SK-N-SH treated with all-trans-retinoic acid at 6 μM for 48 hours (cell line): Measurements from ENCODE around the gene PPP1R26.

ENCODE experiments used
- ATAC-seq: fragments of 200-7000 bp; cut with Tn5 transposase; 3 replicates; pipeline ENCODE4 v1.9.1; 2020; ENCODE audit warnings: mild to moderate bottlenecking, moderate library complexity
- ARNTL ChIP-seq: fragments of 450-650 bp; formaldehyde crosslinking; IDR thresholded peaks from 2 replicates; pipeline ENCODE4 v1.5.0; 2020; ENCODE audit warnings: low read depth, mild to moderate bottlenecking, moderate library complexity, borderline replicate concordance
- BACH2 ChIP-seq: fragments of 250-450 bp; sonication (Bioruptor Pico); IDR thresholded peaks from 2 replicates; pipeline ENCODE4 v1.9.0; 2021; ENCODE audit warnings: mild to moderate bottlenecking, borderline replicate concordance
- CREB5 ChIP-seq: fragments of 250-450 bp; sonication (Bioruptor Pico); IDR thresholded peaks from 2 replicates; pipeline ENCODE4 v1.5.1; 2020; ENCODE audit warnings: low read depth, mild to moderate bottlenecking, moderate library complexity
- CSDC2 ChIP-seq: fragments of 250-450 bp; sonication (Bioruptor Pico); IDR thresholded peaks from 2 replicates; pipeline ENCODE4 v1.5.0; 2020; ENCODE audit warnings: mild to moderate bottlenecking, moderate library complexity
- CSRNP3 ChIP-seq: fragments of 250-450 bp; sonication (Bioruptor Pico); IDR thresholded peaks from 2 replicates; pipeline ENCODE4 v1.5.1; 2021; ENCODE audit warnings: mild to moderate bottlenecking, moderate library complexity
- ESRRG ChIP-seq: fragments of 250-450 bp; sonication (Bioruptor Pico); IDR thresholded peaks from 2 replicates; pipeline ENCODE4 v1.6.1; 2021; ENCODE audit warnings: mild to moderate bottlenecking
- GLIS3 ChIP-seq: fragments of 250-450 bp; sonication (Bioruptor Pico); IDR thresholded peaks from 2 replicates; pipeline ENCODE4 v1.5.0; 2020; ENCODE audit warnings: mild to moderate bottlenecking, moderate library complexity
- ISL1 ChIP-seq: fragments of 250-450 bp; sonication (Bioruptor Pico); IDR thresholded peaks from 2 replicates; pipeline ENCODE4 v2.1.2; 2022; ENCODE audit warnings: mild to moderate bottlenecking, moderate library complexity
- OSR1 ChIP-seq: fragments of 250-450 bp; sonication (Bioruptor Pico); IDR thresholded peaks from 2 replicates; pipeline ENCODE4 v1.8.0; 2022; ENCODE audit warnings: moderate library complexity, mild to moderate bottlenecking, inconsistent platforms
- PATZ1 ChIP-seq: fragments of 250-450 bp; sonication (Bioruptor Pico); IDR thresholded peaks from 2 replicates; pipeline ENCODE4 v1.8.0; 2020; ENCODE audit warnings: mild to moderate bottlenecking, moderate library complexity, borderline replicate concordance
- POU6F1 ChIP-seq: fragments of 250-450 bp; sonication (Bioruptor Pico); IDR thresholded peaks from 2 replicates; pipeline ENCODE4 v1.8.0; 2021; ENCODE audit warnings: low read depth, mild to moderate bottlenecking, moderate library complexity, borderline replicate concordance
- PPARA ChIP-seq: fragments of 250-450 bp; sonication (Bioruptor Pico); IDR thresholded peaks from 2 replicates; pipeline ENCODE4 v1.5.0; 2020; ENCODE audit warnings: mild to moderate bottlenecking, borderline replicate concordance
- RARB ChIP-seq: fragments of 250-450 bp; sonication (Bioruptor Pico); IDR thresholded peaks from 2 replicates; pipeline ENCODE4 v1.8.0; 2021; ENCODE audit warnings: mild to moderate bottlenecking, moderate library complexity
- SNAI2 ChIP-seq: fragments of 250-450 bp; sonication (Bioruptor Pico); IDR thresholded peaks from 2 replicates; pipeline ENCODE4 v1.5.0; 2020; ENCODE audit warnings: mild to moderate bottlenecking, moderate library complexity
- TCF4 ChIP-seq: fragments of 250-450 bp; sonication (Bioruptor Pico); IDR thresholded peaks from 2 replicates; pipeline ENCODE4 v1.8.0; 2021; ENCODE audit warnings: mild to moderate bottlenecking, moderate library complexity, borderline replicate concordance
- TOX ChIP-seq: fragments of 250-450 bp; sonication (Bioruptor Pico); IDR thresholded peaks from 2 replicates; pipeline ENCODE4 v1.8.0; 2021; ENCODE audit warnings: mild to moderate bottlenecking, moderate library complexity, borderline replicate concordance
- TSHZ2 ChIP-seq: fragments of 250-450 bp; sonication (Bioruptor Pico); IDR thresholded peaks from 2 replicates; pipeline ENCODE4 v1.5.0; 2020; ENCODE audit warnings: mild to moderate bottlenecking, moderate library complexity
- ZC3H10 ChIP-seq: fragments of 250-450 bp; sonication (Bioruptor Pico); IDR thresholded peaks from 2 replicates; pipeline ENCODE4 v1.5.1; 2021; ENCODE audit warnings: mild to moderate bottlenecking, moderate library complexity
- ZFP3 ChIP-seq: fragments of 250-450 bp; sonication (Bioruptor Pico); IDR thresholded peaks from 2 replicates; pipeline ENCODE4 v1.5.0; 2020; ENCODE audit warnings: mild to moderate bottlenecking, moderate library complexity
- ZFP30 ChIP-seq: fragments of 450-650 bp; formaldehyde crosslinking; IDR thresholded peaks from 2 replicates; pipeline ENCODE4 v1.5.0; 2022; ENCODE audit warnings: mild to moderate bottlenecking, moderate library complexity
- ZNF565 ChIP-seq: fragments of 450-650 bp; formaldehyde crosslinking; conservative IDR thresholded peaks from 2 replicates; pipeline ENCODE4 v1.5.0; 2020; ENCODE audit warnings: low read depth, mild to moderate bottlenecking, moderate library complexity
- ZNF70 ChIP-seq: fragments of 450-650 bp; formaldehyde crosslinking; IDR thresholded peaks from 2 replicates; pipeline ENCODE4 v1.5.0; 2020; ENCODE audit warnings: mild to moderate bottlenecking, moderate library complexity
- ZNF8 ChIP-seq: fragments of 450-650 bp; formaldehyde crosslinking; IDR thresholded peaks from 2 replicates; pipeline ENCODE4 v1.5.0; 2020; ENCODE audit warnings: mild to moderate bottlenecking, moderate library complexity

PPP1R26 gene

GRCh38 chr9:135471791-135472640 lies 7.6 kb upstream of the PPP1R26 start:
- TF ChIP-seq RARB (CRISPR knock-in tag) (no peak), TOX (CRISPR knock-in tag) (no peak), ZNF8 (CRISPR knock-in tag) (no peak), CREB5 (no peak), TCF4 (no peak), ESRRG (CRISPR knock-in tag) (no peak), ZNF565 (CRISPR knock-in tag) (no peak)
- no peak for ATAC-seq

- TF ChIP-seq CREB5 (no peak), CSRNP3 (CRISPR knock-in tag) (no peak), OSR1 (CRISPR knock-in tag) (no peak), ISL1 (CRISPR knock-in tag) (no peak), SNAI2 (no peak), ZC3H10 (CRISPR knock-in tag) (no peak), PPARA (CRISPR knock-in tag) (no peak), GLIS3 (CRISPR knock-in tag) (no peak), CSDC2 (CRISPR knock-in tag) (no peak), ZFP3 (CRISPR knock-in tag) (no peak), ZNF70 (CRISPR knock-in tag) (no peak), ZFP30 (CRISPR knock-in tag) (no peak), ARNTL (no peak), BACH2 (CRISPR knock-in tag) (no peak), TOX (CRISPR knock-in tag) (no peak), ZNF565 (CRISPR knock-in tag) (no peak), ESRRG (CRISPR knock-in tag) (no peak), PATZ1 (CRISPR knock-in tag) (no peak), TSHZ2 (CRISPR knock-in tag) (no peak)
These were observed 5.5 kb upstream of the PPP1R26 start for GRCh38 chr9:135473972-135474543.

GRCh38 chr9:135474915-135475314 lies 4.7 kb upstream of the PPP1R26 start:
- peak; percentile 57 for ATAC-seq
- TF ChIP-seq GLIS3 (CRISPR knock-in tag) = no peak
- TF ChIP-seq ZNF8 (CRISPR knock-in tag) = no peak
- TF ChIP-seq ZFP3 (CRISPR knock-in tag) = no peak
- TF ChIP-seq TOX (CRISPR knock-in tag) = no peak
- no peak for TF ChIP-seq CSRNP3 (CRISPR knock-in tag)
- no peak for TF ChIP-seq PATZ1 (CRISPR knock-in tag)
- TF ChIP-seq PPARA (CRISPR knock-in tag) = no peak
- no peak for TF ChIP-seq ZNF70 (CRISPR knock-in tag)
- TF ChIP-seq POU6F1 (CRISPR knock-in tag) = no peak

More at GRCh38 chr9:135473972-135474543, 5.5 kb upstream of the PPP1R26 start:
- ATAC-seq = no peak
